K562 (cell line): ENCODE results near the gene NUCKS1. TPM values are rescaled to one million over a fixed set of nuclear protein-coding genes. Genes with fewer than 3 reads are reported as not detected.

ENCODE experiments used
- ATAC-seq: fragments of 200-7000 bp; cut with Tn5 transposase; 3 replicates; pipeline ENCODE4 v1.9.1; 2020; ENCODE audit warnings: moderate library complexity
- BruUV-seq: library from RNA; stranded (reverse); fragments of 400-500 nt; replicated peaks from 2 replicates; lab custom pipeline; 2021; lab: Mats Ljungman, UMichigan
- CTCF ChIA-PET: fragments of 300-600 bp; formaldehyde crosslinking; extraction: SDS; loops from one replicate; lab custom pipeline; 2021; ENCODE audit warnings: low intra/inter-chr PET ratio; lab: Yijun Ruan, JAX
- POLR2A ChIA-PET: fragments of 300-600, 350-650 bp; sonication (Branson Sonifier 250); formaldehyde crosslinking; extraction: SDS; loops from one replicate; lab custom pipeline; 2021; ENCODE audit warnings: antibody characterized with exemption, inconsistent platforms; lab: Yijun Ruan, JAX
- DNase-seq, 4 experiments: peaks; one replicate each; pipeline versions ENCODE4 v3.0.0 to v3.0.0-alpha.2; 2011 to 2018; ENCODE audit warnings: low spot score in 3 of 4, mixed read lengths in 3 of 4; ENCODE audit errors: extremely low read depth in 1 of 4
- FAIRE-seq: peaks from 2 replicates; lab custom pipeline; 2011; peaks lifted over from hg19 to GRCh38; lab: Jason Lieb, UNC
- H2AFZ ChIP-seq: 2 replicates; pipeline ENCODE4 v1.6.0; 2011; ENCODE audit warnings: low read depth, low read length, control low read depth, inconsistent platforms
- H3K27ac ChIP-seq: fragments of 200-600 bp; 3 replicates; pipeline ENCODE4 v1.8.0; 2011; ENCODE audit warnings: low read depth, mild to moderate bottlenecking, control low read depth, inconsistent platforms, low read length, moderate library complexity, mixed read lengths; ENCODE audit errors: extremely low read depth
- H3K27me3 ChIP-seq, 2 experiments: fragments of 300-600 bp in 1 of 2; 2 replicates in 1 of 2; 3 replicates in 1 of 2; pipeline versions ENCODE4 v1.6.0 to v1.8.0; 2011; ENCODE audit warnings: inconsistent platforms in 2 of 2, low read length in 2 of 2, mild to moderate bottlenecking in 1 of 2, mixed read lengths in 1 of 2, moderate library complexity in 1 of 2; ENCODE audit not compliant: control insufficient read depth in 2 of 2, insufficient read depth in 2 of 2
- H3K36me3 ChIP-seq: fragments of 300-600 bp; 3 replicates; pipeline ENCODE4 v1.8.0; 2011; ENCODE audit warnings: mild to moderate bottlenecking, low read length, inconsistent platforms; ENCODE audit not compliant: control insufficient read depth, insufficient read depth
- H3K4me1 ChIP-seq, 2 experiments: fragments of 200-600 bp in 1 of 2; replicated peaks in 1 of 2; 2 replicates in 1 of 2; 3 replicates in 1 of 2; pipeline versions ENCODE4 v1.5.1 to v1.8.0; 2011; ENCODE audit warnings: inconsistent platforms in 2 of 2, low read length in 2 of 2, mild to moderate bottlenecking in 1 of 2, mixed read lengths in 1 of 2, moderate library complexity in 1 of 2; ENCODE audit not compliant: control insufficient read depth in 2 of 2, insufficient read depth in 2 of 2
- H3K4me2 ChIP-seq: 2 replicates; pipeline ENCODE4 v1.6.1; 2011; ENCODE audit warnings: low read length, control low read depth, inconsistent platforms, mixed read lengths; ENCODE audit not compliant: insufficient read depth
- H3K4me3 ChIP-seq: fragments of 200-600 bp; sonication (generic), shearing (Covaris generic); 2 replicates; pipeline ENCODE4 v1.5.1; 2016; ENCODE audit warnings: control low read depth, inconsistent platforms
- H3K79me2 ChIP-seq: fragments of 200-600 bp; 3 replicates; pipeline ENCODE4 v1.8.0; 2011; ENCODE audit warnings: low read length, inconsistent platforms; ENCODE audit not compliant: control insufficient read depth, insufficient read depth
- H3K9ac ChIP-seq, 2 experiments: 2 replicates each; pipeline versions ENCODE4 v1.6.0 to v1.6.1; 2011; ENCODE audit warnings: low read depth in 2 of 2, low read length in 2 of 2, control low read depth in 1 of 2, inconsistent platforms in 1 of 2, mild to moderate bottlenecking in 1 of 2, mixed read lengths in 1 of 2; ENCODE audit not compliant: insufficient read depth in 1 of 2
- H3K9me1 ChIP-seq: one replicate; pipeline ENCODE4 v1.6.0; 2011; ENCODE audit warnings: inconsistent platforms, mild to moderate bottlenecking, low read length, moderate library complexity; ENCODE audit not compliant: control insufficient read depth, insufficient read depth
- H3K9me3 ChIP-seq: replicated peaks from 2 replicates; pipeline ENCODE4 v1.5.1; 2011; ENCODE audit warnings: low read depth, low read length, inconsistent platforms; ENCODE audit not compliant: control insufficient read depth, insufficient read depth
- H4K20me1 ChIP-seq: replicated peaks from 2 replicates; pipeline ENCODE4 v1.6.1; 2011; ENCODE audit warnings: low read length, inconsistent platforms, mixed read lengths; ENCODE audit not compliant: control insufficient read depth, insufficient read depth
- BRF1 ChIP-seq: IDR thresholded peaks from 3 replicates; pipeline ENCODE4 v1.6.1; 2011; ENCODE audit warnings: borderline replicate concordance, mild to moderate bottlenecking; ENCODE audit not compliant: insufficient read length; ENCODE audit errors: extremely low read depth
- RBBP5 ChIP-seq: fragments of 200-600 bp; sonication (generic); IDR thresholded peaks from 2 replicates; pipeline ENCODE4 v1.6.1; 2012; ENCODE audit warnings: borderline replicate concordance, mild to moderate bottlenecking, low read length, control low read depth, inconsistent platforms; ENCODE audit not compliant: insufficient read depth, poor library complexity, severe bottlenecking
- TAL1 ChIP-seq: fragments of 450-650 bp; IDR thresholded peaks from 2 replicates; pipeline ENCODE4 v1.6.1; 2016; ENCODE audit warnings: mild to moderate bottlenecking
- ZBED1 ChIP-seq: IDR thresholded peaks from 2 replicates; pipeline ENCODE4 v1.6.1; 2014
- ZNF785 ChIP-seq: fragments of 250-450 bp; sonication (Bioruptor Pico); IDR thresholded peaks from 2 replicates; pipeline ENCODE4 v1.4.0; 2020; ENCODE audit warnings: mild to moderate bottlenecking
- WGBS: fragments of 100-300 bp; shearing (Covaris generic); methylation state at CpG from one replicate; pipeline ENCODE4 v1.1.6; 2016; ENCODE audit warnings: low coverage, mixed read lengths; ENCODE audit not compliant: insufficient coverage; ENCODE audit errors: missing lambda C conversion rate; 5-methylcytosine and 5-hydroxymethylcytosine counted together
- in situ Hi-C: fragments of 300-500 bp; cut with MboI; formaldehyde crosslinking; loops from 4 replicates; pipeline ENCODE4 v1.15.0; 2018; ENCODE audit warnings: inconsistent platforms, mixed read lengths
- intact Hi-C: fragments of 100-400 bp; cut with micrococcal nuclease; formaldehyde crosslinking; loops from 2 replicates; pipeline ENCODE4 v1.14.2; 2022
- polyA plus RNA-seq, 8 experiments: library from polyadenylated mRNA; depleted of rRNA in 4 of 8; stranded (reverse) in 5 of 8; unstranded in 3 of 8; fragments of >200 nt; fragmentation: Nextera tagmentation in 2 of 8; fragmentation: Illumina TruSeq in 1 of 8; extraction: Ambion mirVana in 2 of 8; extraction: Trizol in 1 of 8; gene quantifications; 2 replicates each; pipeline versions ENCODE4 v1.2.1 to v1.2.3, GENCODE V29; 2011 to 2014; ENCODE audit warnings: inconsistent platforms in 1 of 8, missing spikeins in 1 of 8
- total RNA-seq, 7 experiments: library from RNA; depleted of rRNA in 6 of 7; stranded (reverse); fragments of >200 nt in 6 of 7; fragmentation: Illumina TruSeq in 2 of 7; extraction: Trizol in 2 of 7; gene quantifications; 2 replicates each; pipeline versions ENCODE4 v1.2.1 to v1.2.3, GENCODE V29; 2011 to 2021; ENCODE audit warnings: low replicate concordance in 1 of 7
- TF ChIP-seq, protein P1 (sequence below): fragments of 450-650 bp; formaldehyde crosslinking; IDR thresholded peaks from 2 replicates; pipeline ENCODE4 v1.4.0; 2020; ENCODE audit warnings: mild to moderate bottlenecking, moderate library complexity
- TF ChIP-seq, protein P2 (sequence below): sonication (generic); formaldehyde crosslinking; IDR thresholded peaks from 2 replicates; pipeline ENCODE4 v1.8.0; 2022; ENCODE audit warnings: mild to moderate bottlenecking, missing genetic modification reagents
- TF ChIP-seq, protein P3 (sequence below): fragments of 250-450 bp; sonication (Bioruptor Pico); IDR thresholded peaks from 2 replicates; pipeline ENCODE4 v1.4.0; 2020

NUCKS1 gene
- total and polyA plus RNA-seq, 9 of the 15 experiments (the other 6 are each of a cell fraction or from before 2014, with no cell fraction given): 66.7 to 244 (median 149) TPM

DNA sequence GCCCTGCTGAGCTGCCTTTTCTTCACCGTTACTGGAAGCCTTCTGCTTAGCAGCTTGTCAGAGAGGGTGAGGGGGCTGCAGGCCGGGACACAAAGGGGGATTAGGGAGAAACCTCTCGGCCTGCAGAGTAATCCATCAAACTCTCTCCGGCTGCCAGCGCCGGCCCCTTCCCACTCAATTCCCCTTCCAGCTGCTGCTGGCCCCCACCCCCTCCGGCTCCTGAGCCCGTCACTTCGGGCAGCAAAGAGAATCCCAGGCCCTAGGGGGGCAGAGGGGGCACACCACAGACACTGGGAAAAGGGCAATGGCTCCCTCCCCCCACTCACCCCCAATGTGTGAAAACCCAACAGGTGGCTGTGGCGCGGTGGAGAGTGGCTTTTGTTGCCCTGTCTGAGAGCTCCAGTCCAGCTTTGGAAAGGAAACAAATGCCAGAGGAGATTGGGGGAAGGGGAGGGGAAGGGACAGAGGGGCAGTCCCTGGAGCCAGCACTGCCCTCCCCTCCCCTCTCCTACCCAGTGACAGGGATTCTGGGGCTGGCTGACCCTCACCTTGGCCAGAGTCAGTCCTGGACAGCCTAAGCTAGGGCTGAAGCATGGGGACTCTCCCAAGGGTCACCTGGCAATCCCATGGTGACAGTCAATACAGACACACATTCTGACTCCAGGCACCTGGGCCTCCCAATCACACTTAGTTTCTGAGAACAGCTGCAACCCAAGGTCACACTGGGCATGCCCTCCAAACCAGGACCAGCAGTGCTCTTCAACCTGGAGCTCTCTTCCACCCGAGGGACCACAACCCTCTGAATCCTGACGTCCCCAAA is 79.2 kb downstream of the NUCKS1 start:
- Histone ChIP-seq H3K27ac (no peak overlapping the region), H2AFZ (no peak overlapping the region), H3K9ac (no peak overlapping the region), H3K9me3 (no peaks in the 10 kb centered on the region), H3K9me1 (no peaks in the 10 kb centered on the region), H4K20me1 (peaks cover 16% of the 10 kb centered on the region; the same call in 1 of the 2 replicates), H3K36me3 (no peaks in the 10 kb centered on the region), H3K79me2 (no peaks in the 10 kb centered on the region), H3K4me2 (no peak overlapping the region), H3K27me3 (0 out of 5 replicates have a peak, but pooled peaks cover 0 to 7% of the 10 kb centered on the region in 2 experiments), H3K4me3 (no peak overlapping the region), H3K4me1 (peaks cover 9 to 14% of the 10 kb centered on the region in 2 experiments; a peak in 4 of 5 replicates)
- in situ Hi-C loops (no loop called here), intact Hi-C loops (loop anchor here (10.0 kb wide), 1 partner anchor 434 kb away; no protein-coding TSS in a partner anchor)
- no TSS peak for BruUV-seq
- DNase-seq (no peak), FAIRE-seq (no peak), ATAC-seq (no peak)
- 61% methylated on average over 13 of the region's 13 CpGs for WGBS
- ChIA-PET CTCF (interaction anchor here (2.8 kb wide), 1 partner anchor 40 kb away, joined by 29 read pairs; no protein-coding TSS in a partner anchor), POLR2A (interaction anchor here (0.6 to 1.5 kb wide), 8 partner anchors 10 to 825 kb away, joined by 3 to 6 read pairs (median 3); partner anchors contain the start of gene SLC45A3)
- TF ChIP-seq ZBED1: no peak
- no peak for TF ChIP-seq ZNF785
- TF ChIP-seq BRF1: no peak
- TF ChIP-seq RBBP5: no peak
- TF ChIP-seq TAL1: no peak
- TF ChIP-seq, protein P1, sequence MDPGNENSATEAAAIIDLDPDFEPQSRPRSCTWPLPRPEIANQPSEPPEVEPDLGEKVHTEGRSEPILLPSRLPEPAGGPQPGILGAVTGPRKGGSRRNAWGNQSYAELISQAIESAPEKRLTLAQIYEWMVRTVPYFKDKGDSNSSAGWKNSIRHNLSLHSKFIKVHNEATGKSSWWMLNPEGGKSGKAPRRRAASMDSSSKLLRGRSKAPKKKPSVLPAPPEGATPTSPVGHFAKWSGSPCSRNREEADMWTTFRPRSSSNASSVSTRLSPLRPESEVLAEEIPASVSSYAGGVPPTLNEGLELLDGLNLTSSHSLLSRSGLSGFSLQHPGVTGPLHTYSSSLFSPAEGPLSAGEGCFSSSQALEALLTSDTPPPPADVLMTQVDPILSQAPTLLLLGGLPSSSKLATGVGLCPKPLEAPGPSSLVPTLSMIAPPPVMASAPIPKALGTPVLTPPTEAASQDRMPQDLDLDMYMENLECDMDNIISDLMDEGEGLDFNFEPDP (CRISPR knock-in tag): no peak
- TF ChIP-seq, protein P2, sequence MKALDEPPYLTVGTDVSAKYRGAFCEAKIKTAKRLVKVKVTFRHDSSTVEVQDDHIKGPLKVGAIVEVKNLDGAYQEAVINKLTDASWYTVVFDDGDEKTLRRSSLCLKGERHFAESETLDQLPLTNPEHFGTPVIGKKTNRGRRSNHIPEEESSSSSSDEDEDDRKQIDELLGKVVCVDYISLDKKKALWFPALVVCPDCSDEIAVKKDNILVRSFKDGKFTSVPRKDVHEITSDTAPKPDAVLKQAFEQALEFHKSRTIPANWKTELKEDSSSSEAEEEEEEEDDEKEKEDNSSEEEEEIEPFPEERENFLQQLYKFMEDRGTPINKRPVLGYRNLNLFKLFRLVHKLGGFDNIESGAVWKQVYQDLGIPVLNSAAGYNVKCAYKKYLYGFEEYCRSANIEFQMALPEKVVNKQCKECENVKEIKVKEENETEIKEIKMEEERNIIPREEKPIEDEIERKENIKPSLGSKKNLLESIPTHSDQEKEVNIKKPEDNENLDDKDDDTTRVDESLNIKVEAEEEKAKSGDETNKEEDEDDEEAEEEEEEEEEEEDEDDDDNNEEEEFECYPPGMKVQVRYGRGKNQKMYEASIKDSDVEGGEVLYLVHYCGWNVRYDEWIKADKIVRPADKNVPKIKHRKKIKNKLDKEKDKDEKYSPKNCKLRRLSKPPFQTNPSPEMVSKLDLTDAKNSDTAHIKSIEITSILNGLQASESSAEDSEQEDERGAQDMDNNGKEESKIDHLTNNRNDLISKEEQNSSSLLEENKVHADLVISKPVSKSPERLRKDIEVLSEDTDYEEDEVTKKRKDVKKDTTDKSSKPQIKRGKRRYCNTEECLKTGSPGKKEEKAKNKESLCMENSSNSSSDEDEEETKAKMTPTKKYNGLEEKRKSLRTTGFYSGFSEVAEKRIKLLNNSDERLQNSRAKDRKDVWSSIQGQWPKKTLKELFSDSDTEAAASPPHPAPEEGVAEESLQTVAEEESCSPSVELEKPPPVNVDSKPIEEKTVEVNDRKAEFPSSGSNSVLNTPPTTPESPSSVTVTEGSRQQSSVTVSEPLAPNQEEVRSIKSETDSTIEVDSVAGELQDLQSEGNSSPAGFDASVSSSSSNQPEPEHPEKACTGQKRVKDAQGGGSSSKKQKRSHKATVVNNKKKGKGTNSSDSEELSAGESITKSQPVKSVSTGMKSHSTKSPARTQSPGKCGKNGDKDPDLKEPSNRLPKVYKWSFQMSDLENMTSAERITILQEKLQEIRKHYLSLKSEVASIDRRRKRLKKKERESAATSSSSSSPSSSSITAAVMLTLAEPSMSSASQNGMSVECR (CRISPR knock-in tag): no peak
- TF ChIP-seq, protein P3, sequence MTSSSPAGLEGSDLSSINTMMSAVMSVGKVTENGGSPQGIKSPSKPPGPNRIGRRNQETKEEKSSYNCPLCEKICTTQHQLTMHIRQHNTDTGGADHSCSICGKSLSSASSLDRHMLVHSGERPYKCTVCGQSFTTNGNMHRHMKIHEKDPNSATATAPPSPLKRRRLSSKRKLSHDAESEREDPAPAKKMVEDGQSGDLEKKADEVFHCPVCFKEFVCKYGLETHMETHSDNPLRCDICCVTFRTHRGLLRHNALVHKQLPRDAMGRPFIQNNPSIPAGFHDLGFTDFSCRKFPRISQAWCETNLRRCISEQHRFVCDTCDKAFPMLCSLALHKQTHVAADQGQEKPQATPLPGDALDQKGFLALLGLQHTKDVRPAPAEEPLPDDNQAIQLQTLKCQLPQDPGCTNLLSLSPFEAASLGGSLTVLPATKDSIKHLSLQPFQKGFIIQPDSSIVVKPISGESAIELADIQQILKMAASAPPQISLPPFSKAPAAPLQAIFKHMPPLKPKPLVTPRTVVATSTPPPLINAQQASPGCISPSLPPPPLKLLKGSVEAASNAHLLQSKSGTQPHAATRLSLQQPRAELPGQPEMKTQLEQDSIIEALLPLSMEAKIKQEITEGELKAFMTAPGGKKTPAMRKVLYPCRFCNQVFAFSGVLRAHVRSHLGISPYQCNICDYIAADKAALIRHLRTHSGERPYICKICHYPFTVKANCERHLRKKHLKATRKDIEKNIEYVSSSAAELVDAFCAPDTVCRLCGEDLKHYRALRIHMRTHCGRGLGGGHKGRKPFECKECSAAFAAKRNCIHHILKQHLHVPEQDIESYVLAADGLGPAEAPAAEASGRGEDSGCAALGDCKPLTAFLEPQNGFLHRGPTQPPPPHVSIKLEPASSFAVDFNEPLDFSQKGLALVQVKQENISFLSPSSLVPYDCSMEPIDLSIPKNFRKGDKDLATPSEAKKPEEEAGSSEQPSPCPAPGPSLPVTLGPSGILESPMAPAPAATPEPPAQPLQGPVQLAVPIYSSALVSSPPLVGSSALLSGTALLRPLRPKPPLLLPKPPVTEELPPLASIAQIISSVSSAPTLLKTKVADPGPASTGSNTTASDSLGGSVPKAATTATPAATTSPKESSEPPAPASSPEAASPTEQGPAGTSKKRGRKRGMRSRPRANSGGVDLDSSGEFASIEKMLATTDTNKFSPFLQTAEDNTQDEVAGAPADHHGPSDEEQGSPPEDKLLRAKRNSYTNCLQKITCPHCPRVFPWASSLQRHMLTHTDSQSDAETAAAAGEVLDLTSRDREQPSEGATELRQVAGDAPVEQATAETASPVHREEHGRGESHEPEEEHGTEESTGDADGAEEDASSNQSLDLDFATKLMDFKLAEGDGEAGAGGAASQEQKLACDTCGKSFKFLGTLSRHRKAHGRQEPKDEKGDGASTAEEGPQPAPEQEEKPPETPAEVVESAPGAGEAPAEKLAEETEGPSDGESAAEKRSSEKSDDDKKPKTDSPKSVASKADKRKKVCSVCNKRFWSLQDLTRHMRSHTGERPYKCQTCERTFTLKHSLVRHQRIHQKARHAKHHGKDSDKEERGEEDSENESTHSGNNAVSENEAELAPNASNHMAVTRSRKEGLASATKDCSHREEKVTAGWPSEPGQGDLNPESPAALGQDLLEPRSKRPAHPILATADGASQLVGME (CRISPR knock-in tag): no peak
